Measurements from ENCODE around the gene SKAP1.

DNA sequence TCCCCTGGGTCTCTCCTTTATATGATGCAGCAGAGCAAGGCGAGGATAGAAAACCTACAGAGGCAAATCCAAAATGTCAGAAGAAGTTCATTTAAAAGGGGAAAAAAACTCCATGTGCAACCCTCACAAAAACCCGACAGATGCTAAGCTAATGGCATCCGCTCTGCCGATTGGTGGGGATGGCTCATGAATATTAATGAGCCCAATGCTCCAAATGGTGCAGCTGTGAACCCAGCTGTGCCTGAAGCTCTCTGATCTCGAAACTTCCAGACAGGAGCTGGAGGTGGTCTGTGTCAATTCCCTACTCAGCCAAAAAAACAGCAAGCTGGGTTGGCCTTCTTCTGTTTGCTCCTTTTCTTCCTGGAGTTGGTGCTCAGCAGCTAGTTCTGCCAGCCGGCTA lies 306.9 kb downstream of the SKAP1 start:
- TF ChIP-seq, protein P1, sequence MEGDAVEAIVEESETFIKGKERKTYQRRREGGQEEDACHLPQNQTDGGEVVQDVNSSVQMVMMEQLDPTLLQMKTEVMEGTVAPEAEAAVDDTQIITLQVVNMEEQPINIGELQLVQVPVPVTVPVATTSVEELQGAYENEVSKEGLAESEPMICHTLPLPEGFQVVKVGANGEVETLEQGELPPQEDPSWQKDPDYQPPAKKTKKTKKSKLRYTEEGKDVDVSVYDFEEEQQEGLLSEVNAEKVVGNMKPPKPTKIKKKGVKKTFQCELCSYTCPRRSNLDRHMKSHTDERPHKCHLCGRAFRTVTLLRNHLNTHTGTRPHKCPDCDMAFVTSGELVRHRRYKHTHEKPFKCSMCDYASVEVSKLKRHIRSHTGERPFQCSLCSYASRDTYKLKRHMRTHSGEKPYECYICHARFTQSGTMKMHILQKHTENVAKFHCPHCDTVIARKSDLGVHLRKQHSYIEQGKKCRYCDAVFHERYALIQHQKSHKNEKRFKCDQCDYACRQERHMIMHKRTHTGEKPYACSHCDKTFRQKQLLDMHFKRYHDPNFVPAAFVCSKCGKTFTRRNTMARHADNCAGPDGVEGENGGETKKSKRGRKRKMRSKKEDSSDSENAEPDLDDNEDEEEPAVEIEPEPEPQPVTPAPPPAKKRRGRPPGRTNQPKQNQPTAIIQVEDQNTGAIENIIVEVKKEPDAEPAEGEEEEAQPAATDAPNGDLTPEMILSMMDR (IDR thresholded peaks at IDR 0.05): no peak
- TF ChIP-seq POLR2A (IDR thresholded peaks at IDR 0.05): no peak
